ENCODE measurements around the gene MAML2. TPM values are rescaled to one million over a fixed set of nuclear protein-coding genes. Genes with fewer than 3 reads are reported as not detected.

MAML2 gene
- total and polyA plus RNA-seq, 8 donors = 2.4 to 11.8 (median 4.1) TPM

DNA sequence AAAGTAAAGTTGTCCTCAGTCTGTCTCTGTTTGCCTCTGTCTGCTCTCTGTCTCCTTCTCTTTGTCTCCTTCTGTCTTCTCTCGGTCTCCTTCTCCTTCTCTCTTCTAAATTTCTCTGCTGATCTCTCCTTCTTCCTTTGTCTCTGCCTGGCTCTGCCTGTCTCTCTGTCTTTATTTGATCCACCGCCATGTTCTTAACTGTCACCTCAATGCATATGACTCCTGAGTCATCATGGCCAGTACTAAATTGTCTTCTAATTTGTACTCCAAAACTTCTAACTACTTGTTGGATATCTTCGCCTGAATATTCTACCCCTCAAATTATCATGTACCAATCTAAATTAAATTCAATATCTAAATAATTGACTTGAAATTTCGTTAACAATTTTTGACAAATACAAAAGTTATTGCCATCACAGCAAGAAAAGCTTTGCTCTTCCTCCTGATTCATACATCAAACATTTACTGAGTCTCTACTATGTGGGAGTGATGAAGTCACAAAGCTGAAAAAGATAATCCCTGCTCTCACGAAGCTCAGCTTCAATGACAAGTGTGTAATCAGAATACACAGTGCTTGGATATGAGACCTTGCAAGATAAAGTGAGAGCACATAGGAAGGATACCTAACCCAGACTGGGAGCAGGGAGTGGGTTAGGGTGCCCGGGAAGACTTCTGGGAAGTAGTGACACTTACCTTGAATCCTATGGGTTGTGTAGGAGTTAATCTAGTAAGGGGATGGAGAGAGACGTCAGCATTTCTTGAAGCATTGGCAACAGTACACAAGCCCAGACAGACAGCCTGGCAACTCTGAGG is 193.0 kb downstream of the MAML2 start:
- Histone ChIP-seq H3K4me1 (no peaks in the 10 kb centered on the region), H3K36me3 (no peaks in the 10 kb centered on the region), H3K9me3 (no peaks in the 10 kb centered on the region), H3K27ac (no peak overlapping the region), H3K27me3 (no peaks in the 10 kb centered on the region), H3K4me3 (no peak overlapping the region)
- 56 to 70% methylated on average over 7 of the region's 7 CpGs for WGBS, 2 donors
- TF ChIP-seq, protein P1, sequence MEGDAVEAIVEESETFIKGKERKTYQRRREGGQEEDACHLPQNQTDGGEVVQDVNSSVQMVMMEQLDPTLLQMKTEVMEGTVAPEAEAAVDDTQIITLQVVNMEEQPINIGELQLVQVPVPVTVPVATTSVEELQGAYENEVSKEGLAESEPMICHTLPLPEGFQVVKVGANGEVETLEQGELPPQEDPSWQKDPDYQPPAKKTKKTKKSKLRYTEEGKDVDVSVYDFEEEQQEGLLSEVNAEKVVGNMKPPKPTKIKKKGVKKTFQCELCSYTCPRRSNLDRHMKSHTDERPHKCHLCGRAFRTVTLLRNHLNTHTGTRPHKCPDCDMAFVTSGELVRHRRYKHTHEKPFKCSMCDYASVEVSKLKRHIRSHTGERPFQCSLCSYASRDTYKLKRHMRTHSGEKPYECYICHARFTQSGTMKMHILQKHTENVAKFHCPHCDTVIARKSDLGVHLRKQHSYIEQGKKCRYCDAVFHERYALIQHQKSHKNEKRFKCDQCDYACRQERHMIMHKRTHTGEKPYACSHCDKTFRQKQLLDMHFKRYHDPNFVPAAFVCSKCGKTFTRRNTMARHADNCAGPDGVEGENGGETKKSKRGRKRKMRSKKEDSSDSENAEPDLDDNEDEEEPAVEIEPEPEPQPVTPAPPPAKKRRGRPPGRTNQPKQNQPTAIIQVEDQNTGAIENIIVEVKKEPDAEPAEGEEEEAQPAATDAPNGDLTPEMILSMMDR (IDR thresholded peaks at IDR 0.05) = no peak
- ATAC-seq (no peak), FAIRE-seq (no peak), DNase-seq (no peak)
- intact Hi-C loops (cut with DNase I) = no loop called here

DNA sequence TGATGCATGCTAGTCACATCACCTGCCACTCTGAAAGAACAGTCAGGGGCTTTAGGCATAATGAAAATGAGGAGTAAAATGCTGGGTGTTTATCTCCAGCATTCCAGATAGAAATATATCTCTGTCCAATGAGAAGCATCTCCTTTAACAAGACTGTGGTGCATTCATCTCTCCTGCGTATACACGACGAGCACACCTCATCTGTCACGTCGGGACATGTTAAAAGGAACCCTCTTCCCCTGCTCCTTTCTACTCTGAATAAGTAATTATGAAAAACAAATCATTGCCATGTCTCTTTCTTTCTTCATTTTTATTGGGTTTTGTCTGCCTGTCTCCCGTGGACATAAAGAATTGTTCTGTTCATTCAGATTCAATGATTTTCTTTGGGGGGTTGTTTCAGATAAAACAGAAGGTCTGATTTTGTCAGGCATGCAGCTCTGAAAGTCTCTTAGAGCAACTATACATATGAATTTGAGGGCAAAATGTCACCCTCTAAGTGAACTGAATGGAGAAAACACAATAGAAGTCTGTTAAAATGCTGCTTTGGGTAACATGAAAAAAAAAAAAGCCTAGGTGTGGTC is 195.0 kb downstream of the MAML2 start:
- Histone ChIP-seq H3K4me3 (no peak overlapping the region), H3K9me3 (no peaks in the 10 kb centered on the region), H3K36me3 (no peaks in the 10 kb centered on the region), H3K27me3 (no peaks in the 10 kb centered on the region), H3K4me1 (no peaks in the 10 kb centered on the region), H3K27ac (no peak overlapping the region)
- intact Hi-C loops (cut with DNase I) = no loop called here
- FAIRE-seq = no peak
- no peak for DNase-seq
- TF ChIP-seq, protein P1 (IDR thresholded peaks at IDR 0.05) = no peak
- 42 to 67% methylated on average over 6 of the region's 6 CpGs for WGBS, 2 donors
- ATAC-seq = no peak

DNA sequence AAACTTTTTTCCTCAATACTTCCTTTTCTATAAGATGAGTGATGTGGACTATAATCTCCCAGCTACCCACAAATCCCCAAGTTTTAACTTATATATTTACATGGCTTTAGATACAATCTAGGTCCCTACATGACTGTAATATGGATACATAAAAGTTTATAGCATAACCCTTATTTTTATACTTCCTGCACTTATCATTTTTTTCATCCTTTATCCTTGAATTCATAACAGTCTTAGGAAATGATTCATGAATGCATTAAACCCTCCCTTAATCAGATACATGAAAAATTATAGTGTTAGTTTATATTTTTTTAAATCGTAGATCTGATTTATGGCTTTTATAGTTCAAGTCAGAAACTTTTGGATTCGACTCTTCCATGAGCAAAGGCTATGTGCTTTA is 195.8 kb downstream of the MAML2 start:
- TF ChIP-seq, protein P1 (IDR thresholded peaks at IDR 0.05) = no peak
- no peaks in the 10 kb centered on the region for H3K4me1 ChIP-seq
- intact Hi-C loops (cut with DNase I) = no loop called here
- ATAC-seq = no peak
- FAIRE-seq = no peak
- no peak overlapping the region for H3K27ac ChIP-seq
- no peaks in the 10 kb centered on the region for H3K9me3 ChIP-seq
- H3K27me3 ChIP-seq = no peaks in the 10 kb centered on the region
- H3K4me3 ChIP-seq = no peak overlapping the region
- no peaks in the 10 kb centered on the region for H3K36me3 ChIP-seq
- WGBS, 2 donors = 55 to 61% methylated on average over 2 of the region's 2 CpGs
- no peak for DNase-seq

DNA sequence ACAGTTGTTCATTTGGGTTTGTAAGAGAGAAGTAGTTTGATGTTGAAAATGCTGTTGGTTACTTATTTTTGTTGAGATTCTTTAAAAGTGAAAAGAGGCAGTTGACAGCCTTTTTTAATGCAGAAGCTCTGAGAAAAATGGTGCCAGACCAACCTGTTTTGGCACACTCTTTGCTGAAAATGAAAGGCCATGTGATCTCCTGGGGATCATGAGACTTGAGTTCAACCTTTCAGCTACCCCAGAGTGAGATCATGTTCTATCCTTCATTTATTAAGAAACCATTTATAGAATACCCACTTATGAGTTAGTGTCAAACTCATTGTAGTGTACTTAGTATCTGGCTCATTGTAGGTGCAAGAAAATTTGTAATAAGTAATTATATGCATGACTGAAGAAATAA is 196.2 kb downstream of the MAML2 start:
- Histone ChIP-seq H3K27ac (no peak overlapping the region), H3K9me3 (no peaks in the 10 kb centered on the region), H3K27me3 (no peaks in the 10 kb centered on the region), H3K36me3 (no peaks in the 10 kb centered on the region), H3K4me1 (no peaks in the 10 kb centered on the region), H3K4me3 (no peak overlapping the region)
- TF ChIP-seq, protein P1 (IDR thresholded peaks at IDR 0.05) = no peak
- FAIRE-seq = no peak
- intact Hi-C loops (cut with DNase I) = no loop called here
- no peak for ATAC-seq
- no peak for DNase-seq

DNA sequence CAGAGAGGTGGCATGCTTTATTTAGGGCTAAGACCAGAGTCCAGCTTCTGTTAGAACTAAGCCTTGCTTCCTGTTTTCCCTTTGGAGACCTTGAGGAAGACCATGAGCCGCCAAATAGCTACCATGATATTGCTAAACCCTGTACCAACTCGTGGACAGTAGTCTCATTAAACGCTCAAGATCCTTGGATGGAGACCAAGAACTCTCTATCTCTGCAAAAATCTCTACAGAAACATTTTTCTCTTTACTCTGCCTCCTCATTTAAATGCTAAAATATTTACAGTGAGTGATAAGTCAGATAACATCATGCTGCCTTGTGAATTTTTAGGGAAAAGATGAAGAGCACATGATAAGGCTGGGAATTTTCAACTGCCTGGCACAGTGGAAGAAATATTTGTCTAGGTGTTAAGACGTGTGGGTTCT is 197.8 kb downstream of the MAML2 start:
- Histone ChIP-seq H3K4me3 (no peak overlapping the region), H3K27me3 (no peaks in the 10 kb centered on the region), H3K36me3 (no peaks in the 10 kb centered on the region), H3K4me1 (no peaks in the 10 kb centered on the region), H3K27ac (peak overlapping the region in 2 of 4 donors; percentile 23 to 29), H3K9me3 (no peaks in the 10 kb centered on the region)
- DNase-seq = no peak
- intact Hi-C loops (cut with DNase I) = no loop called here
- no peak for FAIRE-seq
- 25 to 28% methylated on average over 4 of the region's 4 CpGs for WGBS, 2 donors
- TF ChIP-seq, protein P1 (IDR thresholded peaks at IDR 0.05) = no peak
- peak in 2 of 4 donors; percentile 24 to 52 for ATAC-seq

All from pancreas (tissue), 10 donors.